ENCODE results near the gene ERO1B.
"Not testable (repeated sequence)": the region's sequence is repeated elsewhere in the genome, so short reads cannot be mapped to it uniquely, and the experiment has no call there.

ERO1B gene

GRCh38 chr1:236247286-236247685 lies 34.5 kb downstream of the ERO1B start:
- no peak for DNase-seq

DNA sequence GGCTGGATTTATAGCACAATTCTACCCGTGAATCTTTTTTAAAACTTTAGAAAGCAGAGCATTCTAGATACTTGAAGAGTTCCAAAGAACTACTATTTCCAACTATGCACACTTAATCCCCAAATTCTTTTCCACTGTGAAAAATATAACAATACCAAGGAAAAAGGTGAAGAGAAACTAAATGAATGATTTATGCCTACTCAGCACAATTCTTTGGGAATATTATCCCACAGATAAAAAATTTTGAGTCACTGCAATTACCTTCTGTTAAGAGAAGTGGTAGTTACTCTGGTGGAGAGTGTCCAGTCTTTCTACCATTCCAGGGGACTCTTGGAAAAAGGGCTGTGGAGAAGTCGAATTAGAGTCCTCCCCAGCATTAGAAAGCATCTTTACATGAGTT lies 39.2 kb downstream of the ERO1B start:
- no peak for DNase-seq

DNA sequence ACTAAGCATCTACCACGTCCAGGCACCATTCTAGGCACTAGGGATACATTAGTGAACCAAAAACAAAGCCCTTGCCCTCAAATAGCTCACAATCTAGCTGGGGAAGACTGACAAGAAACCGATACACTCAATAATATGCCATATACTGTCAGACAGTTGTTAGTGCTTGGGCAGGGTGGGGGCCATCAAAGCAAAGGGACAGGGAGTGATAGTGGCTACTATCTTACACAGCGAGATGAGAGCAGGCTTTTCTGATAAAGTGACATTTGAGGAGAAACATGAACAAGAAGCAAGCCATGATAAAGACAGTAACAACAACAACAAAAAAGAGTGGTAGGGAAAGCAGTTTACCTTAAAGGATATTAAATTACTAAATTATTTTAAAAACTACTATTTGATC lies 41.1 kb downstream of the ERO1B start:
- no peak for DNase-seq

GRCh38 chr1:236239092-236239585 lies 42.6 kb downstream of the ERO1B start:
- DNase-seq = no peak

GRCh38 chr1:236235116-236235515 lies 46.6 kb downstream of the ERO1B start:
- DNase-seq = no peak

DNA sequence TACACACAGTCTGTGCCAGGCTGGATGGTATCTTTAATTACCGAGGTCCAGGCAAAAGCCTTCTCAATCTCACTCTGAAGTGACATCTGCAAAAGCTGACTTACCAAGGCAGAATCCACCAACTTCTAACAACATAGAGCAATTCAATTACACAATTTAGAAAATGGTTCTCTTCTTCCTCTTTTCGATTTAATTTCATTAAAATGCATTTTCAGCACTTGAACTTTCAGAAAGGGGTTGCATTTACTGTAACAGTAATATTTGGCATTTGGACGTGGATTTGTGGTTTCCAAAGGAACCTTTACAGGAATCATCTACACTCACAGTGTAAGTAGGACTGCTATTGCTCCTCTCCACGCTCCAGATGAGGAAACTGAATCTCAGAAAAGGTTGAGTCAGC lies 53.3 kb downstream of the ERO1B start:
- no peak for DNase-seq

DNA sequence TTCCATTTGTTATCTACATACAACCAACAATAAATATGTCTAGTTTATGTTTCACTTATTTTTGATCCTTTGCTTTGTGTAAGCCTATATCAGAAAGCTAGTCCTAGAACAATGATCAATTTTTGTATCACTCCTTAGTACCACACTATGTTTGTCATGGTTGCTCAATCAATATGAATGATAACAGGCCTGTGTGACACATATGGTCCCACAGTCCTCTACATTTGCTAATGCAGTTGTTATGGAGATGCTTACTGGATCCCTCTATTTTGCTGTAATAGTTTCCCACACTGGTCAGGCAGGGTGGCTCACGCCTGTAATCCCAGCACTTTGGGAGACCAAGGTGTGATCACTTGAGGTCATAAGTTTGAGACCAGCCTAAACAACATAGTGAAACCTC lies 59.1 kb downstream of the ERO1B start:
- no peak for DNase-seq

DNA sequence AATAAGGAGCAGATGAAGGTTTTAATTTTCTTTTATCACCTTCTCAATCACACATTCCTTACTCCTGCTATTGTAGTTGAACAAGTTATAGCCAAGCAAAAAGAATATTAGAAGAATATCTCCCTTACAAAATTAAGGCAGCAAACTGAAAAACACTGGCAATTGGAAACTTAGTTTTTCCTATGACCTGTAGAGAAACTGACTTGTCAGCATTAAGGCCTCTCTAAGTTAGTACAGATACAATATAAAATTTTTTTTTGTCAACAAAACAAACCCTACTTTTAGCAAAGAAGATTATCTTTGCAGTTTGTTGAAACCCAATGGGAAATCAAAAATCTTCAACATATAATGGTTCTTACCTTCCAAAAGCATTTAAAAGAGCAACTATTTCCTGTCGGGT lies 61.3 kb downstream of the ERO1B start:
- DNase-seq = no peak

- no peak for DNase-seq
Observed at GRCh38 chr1:236214761-236215160, 67.0 kb downstream of the ERO1B start.

GRCh38 chr1:236213534-236213933 lies 68.2 kb downstream of the ERO1B start:
- no peak for DNase-seq

DNA sequence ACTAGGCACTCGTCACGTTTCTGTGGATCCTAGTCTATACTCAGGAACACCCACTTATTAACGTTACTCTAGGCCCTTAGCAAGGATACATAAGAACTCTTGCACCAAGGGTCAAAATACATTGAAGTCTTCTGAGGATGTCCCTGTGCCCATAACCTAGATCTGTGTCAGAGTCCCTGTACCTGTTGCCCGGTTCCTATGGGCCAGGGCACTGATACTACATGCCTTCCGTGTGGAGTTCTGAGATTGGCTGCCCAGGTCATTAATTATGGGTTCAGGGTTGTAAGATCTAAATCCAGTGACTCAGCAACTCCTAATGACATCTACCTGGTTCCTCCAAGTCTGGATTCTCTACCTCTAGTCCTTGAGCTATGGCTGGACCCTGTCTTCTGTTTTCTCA lies 69.9 kb downstream of the ERO1B start:
- DNase-seq = no peak

DNA sequence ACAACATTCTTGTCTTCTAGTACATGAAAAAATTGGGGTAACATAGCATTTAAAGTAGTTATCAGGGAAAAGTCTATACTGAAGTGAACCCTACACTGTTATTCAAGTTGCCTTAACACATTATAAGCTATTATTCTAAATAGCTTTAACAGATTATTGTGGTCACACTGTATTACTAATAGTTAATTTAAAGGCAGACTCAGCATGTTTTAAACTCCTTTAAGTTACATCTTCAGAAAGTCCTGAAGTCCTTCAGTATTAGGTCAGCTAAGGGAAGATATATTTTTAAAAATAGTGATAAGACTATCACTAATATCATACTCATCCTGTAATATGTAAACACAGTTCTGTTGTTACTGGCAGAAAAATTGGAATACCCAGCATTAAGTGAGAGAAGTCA lies 72.0 kb downstream of the ERO1B start:
- DNase-seq = no peak

- DNase-seq = no peak
Observed at GRCh38 chr1:236209185-236209584, 72.6 kb downstream of the ERO1B start.

DNA sequence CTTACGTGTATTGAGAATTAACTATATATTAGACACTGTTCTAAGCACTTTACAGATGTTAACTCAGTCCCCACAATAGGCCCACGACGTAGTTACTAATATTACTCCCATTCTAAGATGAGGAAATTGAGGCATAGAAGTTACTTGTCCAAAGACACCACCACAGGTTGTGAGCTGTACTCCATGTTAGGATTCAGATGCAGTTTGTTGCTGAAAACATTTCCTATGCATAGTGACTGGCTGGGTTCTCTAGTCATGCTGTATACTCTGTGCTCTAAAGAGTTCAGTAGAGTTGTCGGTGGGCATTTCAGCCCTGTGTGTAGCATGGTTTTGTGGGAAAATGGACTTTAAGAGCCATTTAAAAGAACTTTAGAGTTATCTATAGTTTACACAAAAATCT lies 74.2 kb downstream of the ERO1B start:
- no peak for DNase-seq

DNA sequence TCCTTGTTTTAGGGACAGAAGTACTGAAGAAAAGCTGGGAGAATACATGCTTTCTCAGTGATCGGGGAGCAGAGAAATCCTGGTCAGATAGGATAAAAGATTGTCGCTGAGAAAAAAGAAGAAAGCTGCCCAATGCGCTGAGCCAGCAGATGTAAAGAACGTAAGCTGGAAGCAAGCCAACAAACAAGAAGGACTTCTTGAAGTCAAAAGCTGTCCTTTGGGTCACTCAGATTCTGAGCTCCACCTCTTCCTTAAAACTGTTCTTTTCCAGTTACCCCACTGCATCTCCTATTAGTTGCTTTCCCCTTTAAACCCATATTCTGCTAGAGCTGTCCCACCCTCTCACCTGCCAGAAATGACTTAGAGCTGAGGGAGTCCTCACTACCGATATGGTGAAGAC lies 74.6 kb downstream of the ERO1B start:
- DNase-seq = no peak

DNA sequence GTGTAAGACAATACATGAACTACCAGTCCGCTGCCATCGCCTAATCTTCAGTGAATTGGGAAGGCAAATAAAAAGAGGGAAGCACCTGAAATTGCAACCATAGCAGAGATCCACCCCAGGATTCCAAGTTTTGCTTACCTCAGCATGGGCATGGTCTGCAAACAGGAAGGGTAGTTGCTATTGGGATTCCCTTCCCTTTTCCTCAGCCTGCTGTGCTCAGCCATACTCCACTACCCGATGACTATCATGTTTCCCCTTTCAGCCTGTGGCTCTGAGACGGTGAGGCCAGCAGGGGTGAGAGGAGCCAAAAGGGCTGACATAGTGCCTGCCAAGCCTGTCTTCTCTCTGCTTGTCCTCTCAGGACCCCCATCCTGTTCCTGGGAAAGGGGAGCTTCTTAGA lies 75.2 kb downstream of the ERO1B start:
- DNase-seq = no peak

- DNase-seq = no peak
Observed at GRCh38 chr1:236204656-236205055, 77.1 kb downstream of the ERO1B start.

GRCh38 chr1:236204039-236204438 lies 77.7 kb downstream of the ERO1B start:
- DNase-seq = no peak

DNA sequence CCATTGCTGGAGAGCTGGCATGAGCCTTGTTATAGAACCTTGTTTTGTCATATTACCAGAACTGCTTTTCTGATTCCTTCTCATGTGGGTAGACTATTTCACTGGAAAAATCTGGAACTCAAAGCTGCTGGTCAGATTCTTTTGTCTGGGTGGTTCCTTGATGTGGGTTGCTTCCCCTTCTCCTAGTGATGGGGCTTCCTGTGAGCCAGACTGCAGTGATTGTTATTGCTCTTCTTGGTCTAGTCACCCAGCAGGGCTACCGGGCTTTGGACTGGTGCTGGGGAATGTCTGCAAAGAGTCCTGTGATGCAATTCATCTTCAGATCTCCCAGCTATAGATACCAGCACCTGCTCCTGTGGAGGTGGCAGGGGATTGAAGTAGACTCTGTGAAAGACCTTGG lies 80.0 kb downstream of the ERO1B start:
- DNase-seq = no peak

DNA sequence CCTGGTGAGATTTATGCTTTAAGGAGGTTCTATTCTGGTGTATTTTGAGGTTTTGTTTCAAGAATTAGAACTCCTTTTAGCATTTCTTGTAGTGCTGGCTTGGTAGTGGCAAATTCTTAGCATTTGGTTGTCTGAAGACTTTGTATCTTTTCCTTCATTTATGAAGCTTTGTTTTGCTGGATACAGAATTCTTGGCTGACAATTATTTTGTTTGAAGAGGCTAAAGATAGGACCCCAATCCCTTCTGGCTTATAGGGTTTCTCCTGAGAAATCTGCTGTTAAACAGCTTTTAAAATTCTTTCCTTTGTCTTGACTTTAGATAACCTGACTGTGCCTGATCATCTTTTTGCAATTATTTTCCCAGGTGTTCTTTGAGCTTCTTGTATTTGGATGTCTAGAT lies 80.8 kb downstream of the ERO1B start:
- DNase-seq = no peak

DNA sequence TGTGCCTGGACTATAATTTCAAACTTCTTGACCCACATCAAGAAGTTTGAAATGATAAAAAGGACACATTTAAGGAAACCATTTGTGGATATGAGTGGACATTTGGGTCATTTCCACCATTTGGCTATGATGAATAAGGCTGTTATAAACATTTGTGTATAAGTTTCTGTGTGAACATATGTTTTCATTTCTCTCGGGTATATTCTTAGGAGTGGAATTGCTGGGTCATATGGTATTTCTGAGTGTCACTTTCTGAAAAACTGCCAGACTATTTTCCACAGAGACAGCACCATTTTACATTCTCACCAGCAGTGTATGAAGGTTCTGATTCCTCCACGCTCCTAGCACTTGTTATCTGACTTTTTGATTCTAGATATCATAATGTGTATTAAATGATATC lies 88.6 kb downstream of the ERO1B start:
- DNase-seq = no peak

- DNase-seq = not testable (repeated sequence)
Observed at GRCh38 chr1:236188084-236188483, 93.7 kb downstream of the ERO1B start.

DNA sequence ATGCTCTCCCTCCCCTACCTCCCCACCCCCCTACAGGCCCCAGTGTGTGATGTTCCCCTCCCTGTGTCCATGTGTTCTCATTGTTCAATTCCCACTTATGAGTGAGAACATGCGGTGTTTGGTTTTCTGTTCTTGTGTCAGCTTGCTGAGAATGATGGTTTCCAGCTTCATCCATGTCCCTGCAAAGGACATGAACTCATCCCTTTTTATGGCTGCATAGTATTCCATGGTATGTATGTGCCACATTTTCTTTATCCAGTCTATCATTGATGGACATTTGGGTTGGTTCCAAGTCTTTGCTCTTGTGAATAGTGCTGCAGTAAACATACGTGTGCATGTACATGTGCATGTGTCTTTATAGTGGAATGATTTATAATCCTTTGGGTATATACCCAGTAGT lies 95.3 kb downstream of the ERO1B start:
- DNase-seq = not testable (repeated sequence)

- DNase-seq = no peak
Observed at GRCh38 chr1:236185687-236186086, 96.1 kb downstream of the ERO1B start.

DNA sequence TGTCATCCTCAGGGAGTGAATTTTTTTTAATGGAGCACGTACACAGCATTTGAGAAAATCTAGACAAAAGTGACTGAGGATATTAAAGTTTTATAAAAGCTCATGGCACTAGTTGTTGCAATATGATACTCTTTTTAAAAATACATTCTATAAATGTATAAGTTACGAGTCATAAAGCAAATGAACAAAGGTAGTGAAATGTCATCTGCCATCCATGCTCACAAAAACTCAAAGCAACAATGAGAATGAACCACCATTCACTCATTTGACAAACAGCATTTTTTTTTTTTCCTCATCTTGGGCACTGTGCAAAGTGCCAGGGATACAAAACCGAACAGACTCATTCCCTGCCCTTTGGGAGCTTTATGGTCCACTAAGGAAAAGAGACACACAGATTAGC lies 100.7 kb downstream of the ERO1B start:
- DNase-seq = no peak

DNA sequence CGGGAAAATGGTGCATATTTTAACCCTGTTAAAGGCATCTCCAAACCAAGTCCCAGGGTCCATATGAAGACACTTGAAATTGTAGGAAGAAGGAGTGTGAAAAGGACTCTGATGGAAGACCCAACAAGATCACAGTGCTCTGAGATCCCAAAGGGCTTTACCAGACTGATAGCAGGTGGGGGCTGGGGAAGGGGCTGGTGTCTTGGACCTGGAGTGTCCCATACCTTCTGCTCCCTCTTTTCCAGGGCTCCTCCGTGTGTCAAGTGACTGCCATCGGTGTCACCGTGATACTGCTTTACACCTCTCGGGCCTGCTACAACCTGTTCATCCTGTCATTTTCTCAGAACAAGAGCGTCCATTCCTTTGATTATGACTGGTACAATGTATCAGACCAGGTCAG lies 102.1 kb downstream of the ERO1B start:
- no peak for DNase-seq

Measured in NCI-H2029 (cell line).